Lower lobe of right lung (tissue), 2 donors: Measurements from ENCODE around the gene PPP1R9A. TPM values are rescaled to one million over a fixed set of nuclear protein-coding genes. Genes with fewer than 3 reads are reported as not detected.

Source experiments
- ATAC-seq, 2 donors: fragments of 200-7000 bp; cut with Tn5 transposase; one replicate each; pipeline ENCODE4 v1.9.1; 2020 to 2022; ENCODE audit warnings: mild to moderate bottlenecking in 2 of 2, moderate library complexity in 2 of 2
- DNase-seq: peaks from one replicate; pipeline ENCODE4 v3.0.0-alpha.2; 2020
- H3K27ac ChIP-seq: fragments of 200-600 bp; one replicate; pipeline ENCODE4 v1.8.0; 2022
- H3K27me3 ChIP-seq: fragments of 200-600 bp; one replicate; pipeline ENCODE4 v1.8.0; 2022; ENCODE audit warnings: low read depth
- H3K36me3 ChIP-seq: fragments of 200-600 bp; one replicate; pipeline ENCODE4 v1.8.0; 2022; ENCODE audit warnings: mild to moderate bottlenecking
- H3K4me1 ChIP-seq: fragments of 200-600 bp; one replicate; pipeline ENCODE4 v1.8.0; 2022
- H3K4me3 ChIP-seq: fragments of 200-600 bp; one replicate; pipeline ENCODE4 v1.8.0; 2022; ENCODE audit warnings: mild to moderate bottlenecking
- H3K9me3 ChIP-seq: fragments of 200-600 bp; one replicate; pipeline ENCODE4 v1.8.0; 2022
- CTCF ChIP-seq: fragments of 200-600 bp; IDR thresholded peaks from one replicate; pipeline ENCODE4 v1.8.0; 2022; ENCODE audit warnings: antibody characterized with exemption, mild to moderate bottlenecking
- intact Hi-C: fragments of 100-400 bp; cut with DNase I; formaldehyde crosslinking; loops from one replicate; pipeline ENCODE4 v1.11.0; 2022
- total RNA-seq: library from RNA; stranded (reverse); fragmentation: NEBNext Ultra II Directional; extraction: Animal tissue kit (Norgen Biotek cat#: 25700); gene quantifications from one replicate; pipeline ENCODE4 v1.2.1, GENCODE V29; 2021
- donor health status: DM: no; HTN: yes; CAD: no; lungs with severe emphysema.

The PPP1R9A gene
- total RNA-seq, 1 donor from 2014 or later, result 28.9 TPM

- H3K4me3 ChIP-seq, result no peak overlapping the region
- H3K4me1 ChIP-seq, result no peaks in the 10 kb centered on the region
- no peak for TF ChIP-seq CTCF
- no peak for DNase-seq
- intact Hi-C loops, result no loop called here
- no peaks in the 10 kb centered on the region for H3K27me3 ChIP-seq
- no peaks in the 10 kb centered on the region for H3K9me3 ChIP-seq
- H3K27ac ChIP-seq, result no peak overlapping the region
- no peaks in the 10 kb centered on the region for H3K36me3 ChIP-seq
- ATAC-seq, result no peak
Measured at GRCh38 chr7:94890216-94890615, 17.2 kb upstream of the PPP1R9A start.

- H3K27ac ChIP-seq, result no peak overlapping the region
- no peak for TF ChIP-seq CTCF
- no peaks in the 10 kb centered on the region for H3K9me3 ChIP-seq
- H3K36me3 ChIP-seq, result no peaks in the 10 kb centered on the region
- DNase-seq, result no peak
- ATAC-seq, result no peak
- H3K27me3 ChIP-seq, result no peaks in the 10 kb centered on the region
- intact Hi-C loops, result no loop called here
- no peak overlapping the region for H3K4me3 ChIP-seq
- H3K4me1 ChIP-seq, result no peaks in the 10 kb centered on the region
Measured at GRCh38 chr7:94893661-94894060, 13.7 kb upstream of the PPP1R9A start.

GRCh38 chr7:94897541-94897940 lies 9.9 kb upstream of the PPP1R9A start:
- H3K4me1 ChIP-seq, result no peaks in the 10 kb centered on the region
- intact Hi-C loops, result no loop called here
- no peak for ATAC-seq

GRCh38 chr7:94898340-94898739 lies 9.1 kb upstream of the PPP1R9A start:
- no peak overlapping the region for H3K4me3 ChIP-seq
- no peaks in the 10 kb centered on the region for H3K9me3 ChIP-seq
- no peaks in the 10 kb centered on the region for H3K36me3 ChIP-seq
- no peaks in the 10 kb centered on the region for H3K4me1 ChIP-seq
- H3K27me3 ChIP-seq, result no peaks in the 10 kb centered on the region
- H3K27ac ChIP-seq, result no peak overlapping the region
- ATAC-seq, result no peak
- intact Hi-C loops, result no loop called here
- no peak for TF ChIP-seq CTCF
- no peak for DNase-seq

More at GRCh38 chr7:94897541-94897940, 9.9 kb upstream of the PPP1R9A start:
- no peak overlapping the region for H3K4me3 ChIP-seq
- H3K27ac ChIP-seq, result no peak overlapping the region
- H3K9me3 ChIP-seq, result no peaks in the 10 kb centered on the region
- H3K36me3 ChIP-seq, result no peaks in the 10 kb centered on the region
- H3K27me3 ChIP-seq, result no peaks in the 10 kb centered on the region
- DNase-seq, result no peak
- no peak for TF ChIP-seq CTCF

GRCh38 chr7:94901981-94902380 lies 5.4 kb upstream of the PPP1R9A start:
- no peaks in the 10 kb centered on the region for H3K27me3 ChIP-seq
- H3K4me3 ChIP-seq, result no peak overlapping the region
- no peak overlapping the region for H3K27ac ChIP-seq
- TF ChIP-seq CTCF, result no peak
- ATAC-seq (no peak), DNase-seq (no peak)
- no peaks in the 10 kb centered on the region for H3K9me3 ChIP-seq
- no peaks in the 10 kb centered on the region for H3K4me1 ChIP-seq
- no peaks in the 10 kb centered on the region for H3K36me3 ChIP-seq
- intact Hi-C loops, result no loop called here

- H3K36me3 ChIP-seq, result no peaks in the 10 kb centered on the region
- H3K27ac ChIP-seq, result no peak overlapping the region
- no peaks in the 10 kb centered on the region for H3K9me3 ChIP-seq
- no peak overlapping the region for H3K4me3 ChIP-seq
- H3K4me1 ChIP-seq, result peaks cover 2% of the 10 kb centered on the region
- ATAC-seq (no peak), DNase-seq (no peak)
- peaks cover 7% of the 10 kb centered on the region for H3K27me3 ChIP-seq
- intact Hi-C loops, result no loop called here
- no peak for TF ChIP-seq CTCF
Measured at GRCh38 chr7:94903971-94904370, 3.4 kb upstream of the PPP1R9A start.
